Adrenal gland (tissue), 12 donors: ENCODE results near the gene OR52N4. TPM values are rescaled to one million over a fixed set of nuclear protein-coding genes. Genes with fewer than 3 reads are reported as not detected.

ENCODE experiments used
- DNase-seq, 7 donors: peaks; one replicate each; pipeline ENCODE4 v3.0.0-alpha.2; 2019 to 2020
- H3K27ac ChIP-seq, 5 donors: fragments of 200-600 bp; sonication (generic) in 4 of 5; 1 replicate in 3 of 5; 2 replicates in 2 of 5; pipeline versions ENCODE4 v1.5.1 to v1.8.0; 2016 to 2020; ENCODE audit warnings: mild to moderate bottlenecking in 1 of 5
- H3K27me3 ChIP-seq: fragments of 200-600 bp; 2 replicates; pipeline ENCODE4 v1.8.0; 2021
- H3K36me3 ChIP-seq, 2 donors: fragments of 200-600 bp; replicated peaks in 1 of 2; 1 replicate in 1 of 2; 2 replicates in 1 of 2; pipeline versions ENCODE4 v1.5.1 to v1.8.0; 2018 to 2022
- H3K4me1 ChIP-seq, 2 donors: fragments of 200-600 bp; replicated peaks in 1 of 2; 1 replicate in 1 of 2; 2 replicates in 1 of 2; pipeline versions ENCODE4 v1.5.1 to v1.8.0; 2018 to 2021
- H3K4me3 ChIP-seq, 4 donors: fragments of 200-600 bp; sonication (generic) in 3 of 4; one replicate each; pipeline ENCODE4 v1.5.1; 2016 to 2018
- H3K9me3 ChIP-seq, 3 donors: fragments of 200-600 bp; sonication (generic) in 1 of 3; replicated peaks in 1 of 3; 1 replicate in 2 of 3; 2 replicates in 1 of 3; pipeline versions ENCODE4 v1.5.1 to v1.8.0; 2016 to 2021
- CTCF ChIP-seq, 6 experiments: fragments of 450-650 bp in 4 of 6; fragments of 200-600 bp in 2 of 6; sonication (generic) in 1 of 6; IDR thresholded peaks; 1 replicate in 5 of 6; 2 replicates in 1 of 6; pipeline versions ENCODE4 v1.5.1 to v1.8.0; 2016 to 2021; ENCODE audit warnings: antibody characterized with exemption in 6 of 6, mild to moderate bottlenecking in 2 of 6, moderate library complexity in 1 of 6
- POLR2A ChIP-seq, 2 donors: fragments of 450-650 bp; IDR thresholded peaks; one replicate each; pipeline ENCODE4 v1.6.1; 2017; ENCODE audit warnings: antibody characterized with exemption in 2 of 2, mild to moderate bottlenecking in 2 of 2, moderate library complexity in 1 of 2
- WGBS, 4 donors: extraction: QIAGEN DNeasy Blood & Tissue Kit in 2 of 4; methylation state at CpG; one replicate each; pipeline versions ENCODE4 v1.1.5 to v1.1.7; 2013 to 2017; 5-methylcytosine and 5-hydroxymethylcytosine counted together
- intact Hi-C, 2 donors: fragments of 100-400 bp; cut with DNase I; formaldehyde crosslinking; loops; one replicate each; pipeline versions ENCODE4 v1.14.1 to v1.15.0; 2022 to 2023
- polyA plus RNA-seq, 3 donors: library from polyadenylated mRNA; stranded (reverse); fragments of 200-250 nt in 2 of 3; fragments of 350-450 nt in 1 of 3; fragmentation: Illumina TruSeq in 1 of 3; extraction: RNeasy Lipid Tissue Mini Kit (QIAGEN cat#74804) in 1 of 3; gene quantifications; one replicate each; pipeline ENCODE4 v1.2.3, GENCODE V29; 2013 to 2014
- total RNA-seq, 9 donors: library from RNA; depleted of rRNA in 4 of 9; stranded (reverse); fragments of >200 nt in 4 of 9; fragments of 120-200 nt in 1 of 9; fragmentation: NEBNext Ultra II Directional in 1 of 9; extraction: Animal tissue kit (Norgen Biotek cat#: 25700) in 1 of 9; gene quantifications; one replicate each; pipeline versions ENCODE4 v1.1.0 to v1.2.4, GENCODE V29; 2013 to 2023
- donor health status: healthy with polysubstance abuse.
- donor health status: Bipolar disorder and iron deficiency.
- donor health status: DM: yes; HTN: yes; CAD: no.
- donor health status: DM: no; HTN: no; CAD: no.
- donor health status: DM: no; HTN: no; CAD: no.
- donor health status: DM: yes; HTN: yes; CAD: no.

OR52N4 gene
- total and polyA plus RNA-seq, 12 donors: 0.11 to 0.37 TPM; not detected in 10

GRCh38 chr11:5719703-5720495, 34.1 kb upstream of the OR52N4 start:
- Histone ChIP-seq H3K27me3 (no peaks in the 10 kb centered on the region), H3K36me3 (no peaks in the 10 kb centered on the region), H3K27ac (no peak overlapping the region), H3K4me1 (no peaks in the 10 kb centered on the region), H3K4me3 (no peak overlapping the region), H3K9me3 (no peaks in the 10 kb centered on the region)
- whole genome bisulfite sequencing, 4 donors: 85 to 93% (median 86%) methylated on average over 3 of the region's 3 CpGs
- intact Hi-C loops: no loop called here
- no peak for DNase-seq
- TF ChIP-seq CTCF (IDR thresholded peaks at IDR 0.05) (no peak), POLR2A (IDR thresholded peaks at IDR 0.05) (no peak)

- no peaks in the 10 kb centered on the region for H3K4me1 ChIP-seq
- H3K27me3 ChIP-seq: no peaks in the 10 kb centered on the region
- intact Hi-C loops: no loop called here
- no peaks in the 10 kb centered on the region for H3K9me3 ChIP-seq
- 54 to 77% (median 68%) methylated on average over 2 of the region's 2 CpGs for WGBS, 4 donors
- H3K36me3 ChIP-seq: no peaks in the 10 kb centered on the region
- H3K27ac ChIP-seq: no peak overlapping the region
- no peak overlapping the region for H3K4me3 ChIP-seq
- TF ChIP-seq CTCF (IDR thresholded peaks at IDR 0.05): no peak
- TF ChIP-seq POLR2A (IDR thresholded peaks at IDR 0.05): no peak
- no peak for DNase-seq
These were observed 31.4 kb upstream of the OR52N4 start for GRCh38 chr11:5722622-5723021.

- Histone ChIP-seq H3K4me1 (no peaks in the 10 kb centered on the region), H3K4me3 (no peak overlapping the region), H3K9me3 (no peaks in the 10 kb centered on the region), H3K27me3 (no peaks in the 10 kb centered on the region), H3K36me3 (no peaks in the 10 kb centered on the region), H3K27ac (no peak overlapping the region)
- TF ChIP-seq POLR2A (IDR thresholded peaks at IDR 0.05) (no peak), CTCF (IDR thresholded peaks at IDR 0.05) (no peak)
- intact Hi-C loops: no loop called here
- WGBS, 4 donors: 73 to 100% (median 86%) methylated on average over 1 of the region's 1 CpG
- no peak for DNase-seq
These were observed 27.7 kb upstream of the OR52N4 start for GRCh38 chr11:5726351-5726750.

GRCh38 chr11:5727691-5728090, 26.4 kb upstream of the OR52N4 start:
- Histone ChIP-seq H3K9me3 (no peaks in the 10 kb centered on the region), H3K36me3 (no peaks in the 10 kb centered on the region), H3K27ac (no peak overlapping the region), H3K27me3 (no peaks in the 10 kb centered on the region), H3K4me3 (no peak overlapping the region), H3K4me1 (no peaks in the 10 kb centered on the region)
- no peak for DNase-seq
- 76 to 85% (median 82%) methylated on average over 1 of the region's 1 CpG for whole genome bisulfite sequencing, 4 donors
- TF ChIP-seq POLR2A (IDR thresholded peaks at IDR 0.05): no peak
- TF ChIP-seq CTCF (IDR thresholded peaks at IDR 0.05): no peak
- intact Hi-C loops: no loop called here
